NCI-H2081 (cell line): Measurements from ENCODE around the gene HCN2.
"Not testable (repeated sequence)": the region's sequence is repeated elsewhere in the genome, so short reads cannot be mapped to it uniquely, and the experiment has no call there.

ENCODE experiments used
- DNase-seq, 2 experiments: peaks; one replicate each; lab custom pipeline; 2025; lab: John Stamatoyannopoulos, UW

HCN2 gene

GRCh38 chr19:585551-586110, 4.0 kb upstream of the HCN2 start:
- DNase-seq, result no peak

GRCh38 chr19:588093-588740, 1.5 kb upstream of the HCN2 start:
- DNase-seq, result peak; percentile 94 to 95

GRCh38 chr19:588741-589692, 664 bp upstream of the HCN2 start:
- DNase-seq, result peak; percentile 63 to 74

- peak in 1 of 2 experiments; percentile 46 for DNase-seq
Measured at GRCh38 chr19:590396-590745, 690 bp downstream of the HCN2 start.

DNA sequence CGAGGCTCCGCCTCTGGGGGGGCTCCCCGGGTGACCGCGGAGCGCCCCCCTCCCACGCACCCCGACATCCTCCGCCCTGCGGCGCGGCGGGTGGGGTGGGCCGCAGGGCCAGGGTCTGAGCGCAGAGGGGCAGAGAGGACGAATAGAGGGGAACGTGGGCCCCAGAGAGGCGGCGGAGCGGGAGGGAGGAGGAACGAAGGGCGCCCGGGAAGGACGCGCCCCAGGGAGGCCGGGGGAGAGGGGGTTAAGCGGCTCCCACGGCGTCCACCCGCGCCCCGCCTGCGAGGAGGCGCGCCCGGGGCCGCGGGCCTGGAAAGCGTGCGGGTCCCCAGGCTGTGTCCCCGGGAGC, 1.0 kb downstream of the HCN2 start:
- no peak for DNase-seq

- no peak for DNase-seq
Measured at GRCh38 chr19:591099-591958, 1.6 kb downstream of the HCN2 start.

GRCh38 chr19:592101-592500, 2.4 kb downstream of the HCN2 start:
- no peak for DNase-seq

DNA sequence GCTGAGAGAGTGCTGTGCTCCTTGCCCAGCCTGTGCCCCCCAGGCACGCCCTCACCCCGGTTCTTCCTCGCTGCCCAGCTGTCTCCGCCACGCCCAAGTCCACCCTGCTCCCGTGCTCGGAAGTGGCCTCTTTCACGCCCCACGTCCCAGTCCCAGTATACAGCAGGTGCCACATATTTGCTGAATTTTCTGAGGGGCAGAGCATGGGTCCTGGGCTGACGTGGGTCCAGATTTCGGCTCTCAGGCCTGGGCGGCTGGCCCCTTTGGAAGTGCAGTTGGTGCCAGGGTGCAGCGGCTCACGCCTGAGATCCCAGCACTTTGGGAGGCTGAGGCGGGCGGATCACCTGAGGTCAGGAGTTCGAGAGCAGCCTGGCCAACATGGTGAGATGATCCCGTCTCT, 3.4 kb downstream of the HCN2 start:
- no peak for DNase-seq

GRCh38 chr19:593505-593904, 3.8 kb downstream of the HCN2 start:
- no peak for DNase-seq

DNA sequence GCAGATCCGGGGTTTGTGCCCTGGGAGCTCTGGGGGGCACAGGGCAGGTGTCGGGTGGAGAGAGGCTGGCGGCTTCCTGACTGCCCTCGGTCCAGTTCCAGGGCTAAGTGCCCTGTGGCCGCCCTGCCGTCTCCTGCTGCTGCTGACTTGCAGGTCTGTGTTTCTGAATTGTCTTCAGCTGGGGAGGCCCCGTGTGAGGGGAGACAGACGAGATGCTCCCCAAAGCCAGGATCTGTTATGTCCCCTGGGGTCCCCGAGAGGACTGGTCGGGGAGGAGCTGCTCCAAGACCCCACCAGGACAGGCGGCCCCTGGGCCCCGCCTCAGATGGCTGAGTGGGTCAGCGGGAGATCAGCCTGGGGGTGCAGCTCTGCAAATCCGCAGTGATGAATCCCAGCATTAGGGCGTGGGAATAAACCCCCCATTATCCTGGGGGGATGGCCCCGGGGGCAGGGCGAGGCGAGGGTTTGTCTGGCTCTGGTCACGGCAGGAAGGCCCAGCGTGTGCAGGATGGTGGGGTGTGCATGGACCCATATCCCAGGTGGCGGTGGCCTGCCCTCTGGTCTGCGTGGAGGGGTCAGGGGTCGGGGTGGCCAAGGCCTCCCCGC, 4.7 kb downstream of the HCN2 start:
- DNase-seq, result no peak

DNA sequence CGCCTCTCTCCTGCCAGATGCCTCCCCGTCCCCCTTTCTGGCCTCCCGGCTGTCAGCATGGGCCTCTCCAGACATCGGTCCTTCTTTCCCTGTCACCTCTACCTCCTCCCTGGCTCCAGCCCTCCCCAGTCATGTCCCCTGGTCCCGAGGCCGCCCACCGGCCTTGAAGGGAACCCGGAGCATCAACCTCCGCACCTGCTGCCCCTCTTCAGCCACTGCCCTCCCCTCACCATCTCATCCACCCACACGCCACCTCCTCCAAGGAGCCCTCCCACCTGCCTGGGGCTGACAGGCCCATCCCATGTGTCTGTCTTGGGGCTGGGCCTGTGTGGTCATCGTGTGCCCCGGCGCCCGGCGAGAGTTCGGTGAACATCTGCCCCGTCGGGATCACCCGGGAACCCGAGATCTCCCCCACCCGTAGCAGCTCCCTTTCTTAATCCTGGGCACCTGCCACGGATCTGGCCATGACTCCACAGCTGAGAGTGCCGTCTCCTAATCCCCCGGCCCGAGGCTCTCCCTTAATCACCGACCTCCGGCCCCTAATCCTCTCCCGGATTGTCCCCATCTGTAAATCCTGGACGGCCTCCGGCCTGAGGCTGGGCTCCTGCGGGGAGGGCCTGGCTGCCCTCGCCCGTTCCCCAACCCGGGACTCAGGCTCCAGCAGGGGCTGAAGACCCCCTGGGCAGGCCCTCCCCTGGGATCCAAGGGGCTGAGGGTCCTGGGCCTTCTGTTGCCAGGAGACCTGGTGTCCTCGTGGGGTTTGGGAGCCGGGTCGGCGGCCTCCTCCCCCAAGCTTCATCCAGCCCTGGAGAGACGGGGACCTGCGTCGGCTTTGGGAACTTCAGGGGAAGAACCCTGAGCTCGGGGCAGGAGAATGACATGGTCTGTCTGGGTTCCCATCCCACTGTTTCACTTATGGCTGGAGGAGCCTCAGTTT, 5.9 kb downstream of the HCN2 start:
- DNase-seq, result no peak

DNA sequence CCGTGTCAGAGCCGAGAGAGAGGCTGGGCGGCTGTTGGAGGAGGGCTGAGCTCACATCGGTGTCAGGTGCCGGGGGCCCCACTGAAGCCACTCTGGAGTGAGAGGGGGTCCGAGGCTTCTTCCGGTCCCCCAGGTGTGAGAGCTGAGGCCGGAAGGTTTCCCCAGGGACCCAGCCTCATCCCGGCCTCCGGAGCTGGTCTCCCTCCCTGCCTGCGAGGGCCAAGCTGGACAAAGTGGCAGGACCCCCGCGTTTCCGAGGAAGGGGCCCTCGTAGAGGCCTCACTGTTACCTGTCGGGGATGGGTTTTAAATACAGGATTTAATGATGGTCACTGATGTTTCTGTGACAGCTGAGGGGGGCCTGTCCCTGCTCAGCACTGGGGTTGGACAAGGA, 6.6 kb downstream of the HCN2 start:
- no peak for DNase-seq

- no peak for DNase-seq
Measured at GRCh38 chr19:597406-598315, 8.0 kb downstream of the HCN2 start.

GRCh38 chr19:601310-601709, 11.6 kb downstream of the HCN2 start:
- no peak for DNase-seq

DNA sequence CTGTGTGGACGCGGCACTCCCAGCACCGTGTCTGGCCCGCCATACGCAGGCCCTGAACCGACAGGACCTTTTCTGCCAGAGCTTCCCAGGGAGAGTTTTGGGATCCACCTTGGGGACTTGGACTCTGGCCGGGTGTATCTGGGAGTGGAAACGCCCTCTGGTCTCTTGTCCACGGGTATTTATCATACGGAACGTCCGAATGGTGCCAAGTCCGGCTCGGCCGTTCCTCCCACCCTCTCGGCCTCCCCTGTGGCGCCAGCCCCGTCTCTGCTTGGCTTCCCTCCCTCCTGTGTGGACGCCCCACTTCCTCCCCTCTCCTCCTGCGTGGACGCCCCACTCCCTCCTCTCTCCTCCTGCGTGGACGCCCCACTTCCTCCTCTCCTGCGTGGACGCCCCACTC, 12.1 kb downstream of the HCN2 start:
- DNase-seq, result no peak

GRCh38 chr19:602391-603301, 13.0 kb downstream of the HCN2 start:
- no peak for DNase-seq

- not testable (repeated sequence) for DNase-seq
Measured at GRCh38 chr19:603302-603639, 13.6 kb downstream of the HCN2 start.

DNA sequence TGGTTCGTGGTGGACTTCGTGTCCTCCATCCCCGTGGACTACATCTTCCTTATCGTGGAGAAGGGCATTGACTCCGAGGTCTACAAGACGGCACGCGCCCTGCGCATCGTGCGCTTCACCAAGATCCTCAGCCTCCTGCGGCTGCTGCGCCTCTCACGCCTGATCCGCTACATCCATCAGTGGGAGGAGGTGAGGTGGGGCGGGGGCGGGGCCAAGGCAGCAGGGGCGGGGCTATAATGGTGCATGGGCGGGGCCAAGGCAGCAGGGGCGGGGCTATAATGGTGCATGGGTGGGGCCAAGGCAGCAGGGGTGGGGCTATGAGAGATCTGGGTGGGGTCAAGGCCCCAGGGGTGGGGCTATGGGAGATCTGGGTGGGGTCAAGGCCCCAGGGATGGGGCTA, 14.1 kb downstream of the HCN2 start:
- DNase-seq, result not testable (repeated sequence)

- no peak for DNase-seq
Measured at GRCh38 chr19:604355-604754, 14.7 kb downstream of the HCN2 start.
